HG03520 (cell line): ENCODE data around the gene VPS45.

ENCODE experiments used
- ATAC-seq: cut with Tn5 transposase; IDR thresholded peaks from one replicate; pipeline ENCODE4 v1.9.1; 2021; ENCODE audit warnings: mild to moderate bottlenecking, moderate library complexity; ENCODE audit not compliant: unreplicated experiment

VPS45 gene

DNA sequence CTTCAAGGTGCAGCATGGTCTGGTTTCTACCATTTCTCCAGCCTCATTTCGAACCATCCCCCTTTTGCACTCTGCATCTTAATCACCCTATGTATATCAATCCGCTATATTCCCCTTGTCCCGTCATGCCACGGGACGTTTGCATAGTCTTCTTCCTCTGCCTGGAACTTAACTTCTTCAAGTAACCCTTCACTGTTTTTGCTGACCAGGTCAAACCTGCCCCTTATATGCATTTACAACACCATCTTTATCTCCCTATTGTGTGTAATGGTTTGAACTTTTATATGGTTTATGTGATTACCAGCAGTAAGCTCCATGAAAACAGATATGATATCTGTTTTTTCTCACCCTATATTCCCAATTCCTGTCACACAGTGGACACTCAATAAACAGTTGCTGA lies 2.3 kb downstream of the VPS45 start:
- no peak for ATAC-seq

DNA sequence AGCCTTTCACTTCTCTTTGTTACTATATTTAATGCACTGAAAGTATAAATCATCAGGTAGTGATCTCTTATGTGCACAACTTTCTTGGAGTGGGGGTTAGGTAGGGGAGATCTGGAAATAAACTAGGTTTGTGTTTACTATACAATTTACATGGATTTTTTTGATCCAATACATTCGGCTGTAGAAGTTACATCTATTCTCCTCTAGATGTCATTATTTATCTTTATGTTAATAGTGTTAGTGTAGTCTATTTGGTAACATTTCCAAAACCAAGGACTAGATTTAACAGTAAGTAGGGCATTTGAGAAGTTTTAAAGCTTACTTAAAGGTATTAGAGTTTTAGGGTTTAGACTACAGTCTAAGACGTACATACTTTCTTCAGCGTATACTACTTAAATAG lies 5.4 kb downstream of the VPS45 start:
- ATAC-seq: no peak

- no peak for ATAC-seq
These were observed 5.9 kb downstream of the VPS45 start for GRCh38 chr1:150073516-150073915.

GRCh38 chr1:150076066-150076465 lies 8.5 kb downstream of the VPS45 start:
- no peak for ATAC-seq

DNA sequence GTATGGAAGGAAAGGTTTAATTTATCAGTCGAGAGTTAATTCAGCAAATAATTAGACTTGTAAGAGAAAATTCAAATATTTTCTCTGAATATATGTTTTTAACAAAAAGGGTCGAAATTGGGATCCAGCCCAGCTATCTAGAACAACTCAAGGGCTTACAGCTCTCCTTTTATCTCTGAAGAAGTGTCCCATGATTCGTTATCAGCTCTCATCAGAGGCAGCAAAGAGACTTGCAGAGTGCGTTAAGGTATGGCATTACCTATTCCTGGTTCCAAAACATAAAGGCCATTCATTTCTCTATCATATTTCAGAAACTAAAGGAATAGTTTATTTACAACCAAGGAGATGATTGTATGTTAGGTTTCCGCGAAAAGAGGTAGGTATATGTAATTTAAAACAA lies 9.4 kb downstream of the VPS45 start:
- no peak for ATAC-seq

- ATAC-seq: no peak
These were observed 13.2 kb downstream of the VPS45 start for GRCh38 chr1:150080784-150081183.

- ATAC-seq: no peak
These were observed 14.9 kb downstream of the VPS45 start for GRCh38 chr1:150082494-150082893.

DNA sequence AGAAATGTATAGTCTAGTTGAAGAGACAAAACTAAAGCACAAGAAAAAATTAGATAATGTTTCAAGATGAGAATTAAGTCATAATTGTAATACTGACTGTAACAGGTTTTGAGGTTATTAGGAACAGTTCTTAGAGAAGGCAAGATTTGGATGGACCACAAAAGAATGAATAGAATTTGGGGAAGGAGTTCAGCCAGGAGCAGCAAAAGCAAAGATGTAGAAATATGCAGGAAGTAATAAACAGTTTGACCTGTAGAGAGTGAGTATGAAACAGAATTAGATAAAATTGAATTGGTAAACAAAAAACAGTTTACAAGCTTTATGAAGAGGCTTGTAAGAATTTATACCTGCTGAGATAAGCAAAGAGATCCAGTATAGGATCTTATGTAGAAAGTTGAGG lies 16.3 kb downstream of the VPS45 start:
- ATAC-seq: no peak

GRCh38 chr1:150085406-150085805 lies 17.8 kb downstream of the VPS45 start:
- no peak for ATAC-seq

- no peak for ATAC-seq
These were observed 19.8 kb downstream of the VPS45 start for GRCh38 chr1:150087415-150087814.

DNA sequence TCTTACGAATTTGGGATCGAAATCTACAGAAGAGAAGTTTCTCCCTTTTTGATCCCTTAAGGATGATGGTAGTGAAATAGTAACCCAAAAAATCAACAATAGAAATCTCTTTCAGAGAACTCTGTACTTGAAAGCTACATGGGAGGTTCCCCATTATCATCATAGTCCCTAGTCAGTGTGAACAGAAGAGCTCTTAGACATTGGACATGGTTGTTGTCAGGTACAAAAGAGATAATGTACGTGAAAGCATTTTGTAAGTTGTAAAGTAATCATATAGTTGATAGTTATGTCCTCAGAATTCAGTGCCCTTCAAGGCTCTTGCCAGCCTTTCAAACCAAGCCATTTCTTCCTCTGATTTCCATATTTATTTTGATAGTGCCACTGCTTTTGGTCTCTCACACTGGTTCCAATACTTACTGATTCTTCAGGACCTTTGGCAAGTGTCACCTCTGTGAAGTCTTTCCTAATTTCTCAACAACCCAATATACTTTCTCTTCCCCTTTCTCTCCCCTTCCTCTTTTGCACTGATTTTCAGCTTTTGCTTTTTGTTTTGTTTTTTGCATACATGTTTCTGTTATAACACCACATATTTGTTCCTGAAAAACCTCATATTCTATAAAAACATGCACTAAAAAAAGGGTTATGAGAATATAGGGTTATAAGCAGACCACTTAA lies 22.4 kb downstream of the VPS45 start:
- ATAC-seq: no peak

DNA sequence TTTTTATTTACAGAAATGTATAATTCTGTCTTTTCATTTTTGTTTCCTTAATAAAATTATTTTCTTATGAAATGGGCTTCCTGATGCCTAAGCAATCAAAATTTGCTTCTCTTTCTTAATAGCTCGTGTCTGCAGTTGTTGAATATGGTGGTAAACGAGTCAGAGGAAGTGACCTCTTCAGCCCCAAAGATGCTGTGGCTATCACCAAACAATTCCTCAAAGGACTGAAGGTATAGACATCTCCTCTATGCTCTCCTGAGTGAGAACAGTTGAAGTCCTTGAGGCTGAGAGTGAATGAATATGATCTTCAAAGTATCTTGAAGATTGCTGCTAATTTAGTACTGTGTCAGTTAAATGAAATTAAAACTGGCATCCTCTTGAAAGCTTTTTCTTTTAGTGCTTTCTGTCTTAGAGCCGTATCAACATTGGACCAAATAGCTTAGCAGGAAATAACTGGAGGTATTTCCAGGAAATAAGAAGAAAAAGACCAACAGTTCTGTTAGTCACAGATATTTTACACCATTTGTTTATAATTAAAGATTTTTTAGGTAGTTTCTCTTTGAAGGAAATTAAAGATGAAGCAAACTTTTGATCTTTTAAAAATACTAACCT lies 24.7 kb downstream of the VPS45 start:
- ATAC-seq: no peak

DNA sequence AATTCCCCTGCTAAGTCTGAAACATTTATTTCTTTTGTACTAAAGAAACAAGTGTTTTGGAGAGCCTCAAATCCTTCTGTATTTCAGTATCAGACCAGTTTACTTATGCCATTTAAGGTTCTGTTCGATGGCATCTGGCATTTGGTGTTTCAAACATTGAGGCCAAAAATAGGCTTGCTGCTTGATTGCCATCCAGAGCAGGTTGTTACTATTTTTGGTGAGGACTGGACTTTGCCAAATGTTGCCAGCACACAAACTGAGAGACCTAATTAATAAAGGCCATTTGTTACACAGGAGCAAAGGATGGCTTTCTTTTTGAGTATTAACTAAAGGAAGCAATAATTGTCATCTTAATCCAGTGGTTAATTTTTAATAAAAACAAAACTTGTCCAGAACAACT lies 26.2 kb downstream of the VPS45 start:
- no peak for ATAC-seq

- ATAC-seq: no peak
These were observed 27.2 kb downstream of the VPS45 start for GRCh38 chr1:150094734-150095265.

GRCh38 chr1:150102986-150103385 lies 35.4 kb downstream of the VPS45 start:
- ATAC-seq: no peak

DNA sequence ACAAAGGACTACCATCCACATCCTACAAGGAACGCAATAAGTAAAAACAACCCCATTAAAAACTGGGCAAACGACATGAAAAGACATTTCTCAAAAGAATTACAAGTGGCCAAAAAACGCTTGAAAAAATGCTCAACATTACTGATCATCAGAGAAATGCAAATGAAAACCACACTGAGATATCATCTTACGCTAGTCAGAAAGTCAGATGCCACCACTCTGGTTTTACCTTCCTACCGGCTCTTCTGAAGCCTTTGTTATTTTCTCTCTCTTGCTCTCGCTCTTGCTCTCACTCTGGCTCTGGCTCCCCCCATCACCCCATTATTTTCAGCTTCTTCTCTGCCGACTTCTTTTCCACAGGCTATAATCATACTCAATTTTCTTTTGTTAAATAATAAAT lies 38.8 kb downstream of the VPS45 start:
- ATAC-seq: no peak

DNA sequence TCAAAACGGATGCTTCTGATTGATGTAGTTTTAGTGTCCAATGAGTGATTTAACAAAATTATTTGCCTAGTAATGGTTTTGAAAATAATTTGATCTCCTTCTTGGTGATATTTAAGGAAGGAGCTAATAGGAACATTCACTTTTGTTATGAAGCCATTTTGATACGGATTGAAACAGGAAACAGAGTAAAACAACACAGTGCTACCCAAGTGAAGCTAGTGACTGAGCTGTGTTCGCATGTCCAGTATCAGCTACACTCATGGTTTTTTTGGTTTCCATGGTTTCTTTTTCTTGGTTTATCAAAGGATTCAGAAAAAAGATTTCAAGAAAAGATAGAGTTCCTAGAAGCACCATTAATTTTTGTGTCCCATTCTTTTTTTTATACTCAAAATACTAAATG lies 42.0 kb downstream of the VPS45 start:
- ATAC-seq: no peak

DNA sequence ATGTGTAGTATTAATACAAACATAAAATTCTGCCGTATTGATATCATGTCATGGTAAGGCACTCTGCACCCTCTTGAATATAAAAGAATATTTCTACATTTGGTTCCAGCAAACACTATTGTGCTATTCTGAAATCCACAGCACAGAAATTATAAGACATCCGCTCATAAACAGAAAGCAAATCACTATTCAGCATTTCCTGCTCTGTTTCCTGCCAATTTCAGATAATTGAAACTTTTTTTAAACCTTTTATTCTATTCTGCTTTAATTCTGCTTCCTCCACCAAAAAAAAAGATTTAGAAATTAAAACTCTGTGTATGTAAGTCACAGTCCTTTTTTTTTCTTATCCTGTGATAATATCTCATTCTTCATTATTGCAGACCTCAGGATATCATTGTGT lies 42.5 kb downstream of the VPS45 start:
- ATAC-seq: no peak

- ATAC-seq: no peak
These were observed 44.1 kb downstream of the VPS45 start for GRCh38 chr1:150111670-150112069.

DNA sequence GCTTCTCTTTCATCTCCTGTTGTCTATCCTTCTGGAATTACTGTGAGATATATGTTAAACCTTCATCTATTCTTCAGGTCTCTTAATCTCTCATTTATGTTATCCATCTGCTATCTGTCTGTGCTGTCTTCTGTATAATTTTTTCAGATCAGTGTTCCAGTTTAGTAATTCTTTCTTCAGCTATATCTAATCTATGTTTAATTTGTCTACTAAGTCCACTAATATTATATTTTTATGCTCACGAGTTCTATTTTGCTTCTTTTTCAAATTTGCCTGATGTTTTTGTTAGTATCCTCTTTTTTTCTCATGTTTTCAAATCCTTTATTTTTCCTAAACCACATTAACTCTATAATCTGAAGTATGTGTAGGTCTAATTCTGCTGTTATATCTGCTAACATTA lies 47.5 kb downstream of the VPS45 start:
- no peak for ATAC-seq

DNA sequence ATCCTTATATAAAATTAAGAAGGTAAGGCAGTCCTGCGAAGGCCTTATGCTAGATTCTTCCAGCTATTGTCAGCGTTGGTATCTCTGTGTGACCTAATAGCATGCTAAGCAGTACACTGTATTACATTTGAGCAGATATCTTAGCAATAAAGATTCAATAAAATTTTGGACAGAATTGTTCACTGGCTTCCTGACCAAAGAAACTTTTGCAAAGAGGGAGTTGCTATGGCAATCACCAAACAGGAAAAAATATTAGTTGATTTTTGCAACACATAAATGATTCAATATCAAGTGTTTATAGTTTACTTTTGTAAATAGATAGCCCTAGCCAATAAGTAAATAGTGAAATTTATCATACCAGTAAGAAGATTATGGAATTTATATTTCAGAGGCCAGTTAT lies 51.1 kb downstream of the VPS45 start:
- no peak for ATAC-seq

GRCh38 chr1:150121236-150121862 lies 53.8 kb downstream of the VPS45 start:
- no peak for ATAC-seq
